GM12872 (cell line): Measurements from ENCODE around the gene SORBS1.

Experiments used
- CTCF ChIP-seq: IDR thresholded peaks from 3 replicates; pipeline ENCODE4 v1.5.1; 2011; ENCODE audit warnings: low read depth, mild to moderate bottlenecking, low read length, moderate library complexity; ENCODE audit not compliant: insufficient read depth

The SORBS1 gene

GRCh38 chr10:95430231-95430951, 130.8 kb downstream of the SORBS1 start:
- TF ChIP-seq CTCF: peak; percentile 99

- TF ChIP-seq CTCF: no peak
These were observed 131.5 kb downstream of the SORBS1 start for GRCh38 chr10:95429639-95430038.

- TF ChIP-seq CTCF: no peak
These were observed 132.5 kb downstream of the SORBS1 start for GRCh38 chr10:95428701-95429100.

- TF ChIP-seq CTCF: no peak
These were observed 134.7 kb downstream of the SORBS1 start for GRCh38 chr10:95426482-95426881.

GRCh38 chr10:95425592-95426465, 135.3 kb downstream of the SORBS1 start:
- TF ChIP-seq CTCF: no peak

- TF ChIP-seq CTCF: no peak
These were observed 137.8 kb downstream of the SORBS1 start for GRCh38 chr10:95423164-95424005.

- TF ChIP-seq CTCF: no peak
These were observed 138.9 kb downstream of the SORBS1 start for GRCh38 chr10:95422233-95422632.
